A673 (cell line): ENCODE results near the gene SNED1. TPM values are rescaled to one million over a fixed set of nuclear protein-coding genes. Genes with fewer than 3 reads are reported as not detected.

Experiments used
- BruUV-seq: library from RNA; stranded (reverse); fragments of 400-500 nt; replicated peaks from 2 replicates; lab custom pipeline; 2021; lab: Mats Ljungman, UMichigan
- CTCF ChIA-PET: fragments of 300-600 bp; sonication (Branson Sonifier 250); formaldehyde crosslinking; loops from one replicate; lab custom pipeline; 2022; ENCODE audit warnings: antibody characterized with exemption; lab: Charles Lee
- POLR2A ChIA-PET: fragments of 300-600 bp; sonication (Branson Sonifier 250); formaldehyde crosslinking; loops from one replicate; lab custom pipeline; 2022; ENCODE audit warnings: antibody characterized with exemption; ENCODE audit not compliant: low non-redundant PET; lab: Charles Lee
- DNase-seq: peaks from one replicate; pipeline ENCODE4 v3.0.0-alpha.2; 2015; ENCODE audit warnings: low spot score
- H3K27ac ChIP-seq: fragments of 200-600 bp; sonication (generic); 2 replicates; pipeline ENCODE4 v1.5.1; 2016; ENCODE audit warnings: mixed run types, low read depth, mild to moderate bottlenecking, mixed read lengths, antibody characterized with exemption, low read length; ENCODE audit not compliant: poor library complexity, severe bottlenecking
- H3K27me3 ChIP-seq: fragments of 200-600 bp; sonication (generic); replicated peaks from 2 replicates; pipeline ENCODE4 v1.6.1; 2017; ENCODE audit warnings: mixed run types, low read depth, mild to moderate bottlenecking, mixed read lengths, antibody characterized with exemption, low read length; ENCODE audit not compliant: insufficient read depth, poor library complexity
- H3K36me3 ChIP-seq: fragments of 200-600 bp; sonication (generic); 2 replicates; pipeline ENCODE4 v1.6.1; 2016; ENCODE audit warnings: mixed run types, mild to moderate bottlenecking, mixed read lengths, antibody characterized with exemption, low read length; ENCODE audit not compliant: insufficient read depth, poor library complexity, severe bottlenecking
- H3K4me1 ChIP-seq: fragments of 200-600 bp; sonication (generic); 2 replicates; pipeline ENCODE4 v1.6.1; 2017; ENCODE audit warnings: mixed run types, mild to moderate bottlenecking, mixed read lengths, antibody characterized with exemption, low read length; ENCODE audit not compliant: insufficient read depth, poor library complexity, severe bottlenecking
- H3K4me3 ChIP-seq: fragments of 200-600 bp; sonication (generic); 2 replicates; pipeline ENCODE4 v1.5.1; 2016; ENCODE audit warnings: low read depth, mixed run types, mild to moderate bottlenecking, mixed read lengths, low read length; ENCODE audit not compliant: poor library complexity, severe bottlenecking
- H3K9me3 ChIP-seq: fragments of 200-600 bp; sonication (generic); 2 replicates; pipeline ENCODE4 v1.6.1; 2016; ENCODE audit warnings: mixed run types, low read depth, mild to moderate bottlenecking, mixed read lengths, antibody characterized with exemption, low read length; ENCODE audit not compliant: poor library complexity, severe bottlenecking
- EZH2 ChIP-seq: fragments of 200-600 bp; sonication (generic); IDR thresholded peaks from 2 replicates; pipeline ENCODE4 v1.6.1; 2017; ENCODE audit warnings: borderline replicate concordance, low read depth, mild to moderate bottlenecking, mixed read lengths, antibody characterized with exemption, low read length; ENCODE audit not compliant: poor library complexity, severe bottlenecking
- intact Hi-C: fragments of 100-400 bp; cut with micrococcal nuclease; formaldehyde crosslinking; loops from one replicate; pipeline ENCODE4 v1.10.0; 2022; ENCODE audit not compliant: unreplicated experiment
- total RNA-seq: library from RNA; stranded (reverse); gene quantifications from 2 replicates; pipeline ENCODE4 v1.2.3, GENCODE V29; 2021
- TF ChIP-seq, protein P1 (sequence below): fragments of 300-800, 200-600 bp; sonication (generic); conservative IDR thresholded peaks from 2 replicates; pipeline ENCODE4 v1.5.1; 2017; ENCODE audit warnings: low read depth, mild to moderate bottlenecking, antibody characterized with exemption, low read length, moderate library complexity, mixed read lengths

Gene SNED1
- total RNA-seq, 1 experiment from 2014 or later = 3.0 TPM

GRCh38 chr2:241072151-241072550, 73.7 kb downstream of the SNED1 start:
- H3K4me1 ChIP-seq = no peaks in the 10 kb centered on the region
- no peak overlapping the region for H3K4me3 ChIP-seq
- BruUV-seq = no TSS peak
- no peak for TF ChIP-seq EZH2
- TF ChIP-seq, protein P1, sequence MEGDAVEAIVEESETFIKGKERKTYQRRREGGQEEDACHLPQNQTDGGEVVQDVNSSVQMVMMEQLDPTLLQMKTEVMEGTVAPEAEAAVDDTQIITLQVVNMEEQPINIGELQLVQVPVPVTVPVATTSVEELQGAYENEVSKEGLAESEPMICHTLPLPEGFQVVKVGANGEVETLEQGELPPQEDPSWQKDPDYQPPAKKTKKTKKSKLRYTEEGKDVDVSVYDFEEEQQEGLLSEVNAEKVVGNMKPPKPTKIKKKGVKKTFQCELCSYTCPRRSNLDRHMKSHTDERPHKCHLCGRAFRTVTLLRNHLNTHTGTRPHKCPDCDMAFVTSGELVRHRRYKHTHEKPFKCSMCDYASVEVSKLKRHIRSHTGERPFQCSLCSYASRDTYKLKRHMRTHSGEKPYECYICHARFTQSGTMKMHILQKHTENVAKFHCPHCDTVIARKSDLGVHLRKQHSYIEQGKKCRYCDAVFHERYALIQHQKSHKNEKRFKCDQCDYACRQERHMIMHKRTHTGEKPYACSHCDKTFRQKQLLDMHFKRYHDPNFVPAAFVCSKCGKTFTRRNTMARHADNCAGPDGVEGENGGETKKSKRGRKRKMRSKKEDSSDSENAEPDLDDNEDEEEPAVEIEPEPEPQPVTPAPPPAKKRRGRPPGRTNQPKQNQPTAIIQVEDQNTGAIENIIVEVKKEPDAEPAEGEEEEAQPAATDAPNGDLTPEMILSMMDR = no peak
- POLR2A ChIA-PET = no interaction called here
- H3K27ac ChIP-seq = no peak overlapping the region
- no peak for DNase-seq
- H3K27me3 ChIP-seq = no peaks in the 10 kb centered on the region
- H3K9me3 ChIP-seq = no peaks in the 10 kb centered on the region
- H3K36me3 ChIP-seq = no peaks in the 10 kb centered on the region
- intact Hi-C loops = loop anchor here (10.0 kb wide), 1 partner anchor 157 kb away; no protein-coding TSS in a partner anchor
- CTCF ChIA-PET = interaction anchor here (0.5 kb wide), 1 partner anchor 152 kb away, joined by 7 read pairs; no protein-coding TSS in a partner anchor

DNA sequence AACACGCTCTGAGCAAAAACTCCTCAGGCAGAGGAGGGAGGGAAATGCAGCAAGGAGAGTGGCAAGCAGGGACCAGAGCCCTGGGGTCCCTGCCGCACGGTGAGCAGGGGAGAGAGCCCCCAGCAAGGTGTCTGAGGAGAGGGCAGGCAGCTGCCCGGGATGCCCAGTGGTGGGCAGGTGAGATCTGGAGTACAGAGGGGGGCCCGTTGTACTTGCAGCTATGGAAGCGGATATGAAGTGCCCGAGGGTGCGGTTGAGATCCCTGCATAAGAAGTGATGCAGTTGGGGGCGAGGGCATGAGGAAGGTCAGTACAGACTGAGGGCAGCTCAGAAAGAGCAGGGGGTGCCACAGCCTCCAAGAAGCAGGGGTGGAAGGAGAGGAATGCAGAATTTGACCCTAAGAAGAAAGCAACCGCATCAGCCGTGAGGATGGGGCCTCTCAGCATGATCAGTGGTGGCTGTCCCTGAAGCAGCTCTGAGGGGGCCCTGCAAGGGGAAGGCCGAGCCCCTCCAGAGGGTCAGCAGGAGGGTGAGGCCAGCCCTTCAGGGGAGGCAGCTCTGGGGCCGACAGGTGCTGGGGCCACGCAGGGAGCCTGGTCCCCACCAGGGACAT, 74.2 kb downstream of the SNED1 start:
- no TSS peak for BruUV-seq
- CTCF ChIA-PET = interaction anchor here (0.5 kb wide), 1 partner anchor 152 kb away, joined by 7 read pairs; no protein-coding TSS in a partner anchor

DNA sequence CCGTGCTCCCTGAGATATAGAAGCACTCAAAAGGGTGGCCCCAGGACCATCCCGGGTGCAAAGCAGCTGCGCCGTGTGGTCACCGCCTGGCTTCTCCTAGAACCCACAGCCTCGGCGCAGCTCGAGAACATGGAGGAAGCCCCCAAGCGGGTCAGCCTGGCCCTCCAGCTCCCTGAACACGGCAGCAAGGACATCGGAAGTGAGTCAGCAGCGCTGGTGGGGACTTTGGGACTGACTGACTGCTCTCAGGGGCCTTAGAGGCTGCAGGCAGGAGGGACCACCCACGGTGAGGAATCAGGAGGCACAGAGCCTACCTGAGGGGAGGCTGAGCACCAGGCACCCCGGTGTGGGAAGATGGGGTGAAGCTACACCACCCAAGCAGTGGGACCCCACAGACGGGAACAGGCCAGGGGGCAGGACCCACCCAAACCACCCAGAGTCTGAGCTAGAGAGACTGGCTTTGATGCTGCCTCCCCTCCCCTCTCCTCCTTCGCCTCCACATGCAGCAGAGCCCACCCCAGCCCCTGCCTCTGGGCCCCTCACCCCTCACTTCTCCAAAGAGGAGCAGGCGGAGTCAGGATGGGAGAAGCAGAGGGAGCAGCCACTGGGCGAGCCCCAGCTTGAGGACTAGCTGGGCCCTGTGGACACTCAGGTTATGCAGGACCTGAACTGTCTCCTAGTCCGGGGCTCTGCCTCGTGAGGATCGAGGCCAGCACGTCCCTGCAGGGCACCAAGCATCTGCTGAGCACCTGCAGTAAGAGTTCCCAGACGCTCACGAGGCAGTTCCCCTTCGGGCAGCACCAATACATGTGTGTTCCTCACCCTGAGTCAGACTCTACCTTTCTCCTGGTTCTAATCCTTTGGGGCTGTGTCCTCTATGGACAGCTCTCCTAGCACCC, 75.0 kb downstream of the SNED1 start:
- POLR2A ChIA-PET = no interaction called here
- no peaks in the 10 kb centered on the region for H3K27me3 ChIP-seq
- no peak overlapping the region for H3K27ac ChIP-seq
- H3K36me3 ChIP-seq = no peaks in the 10 kb centered on the region
- no TSS peak for BruUV-seq
- H3K4me1 ChIP-seq = no peaks in the 10 kb centered on the region
- no peaks in the 10 kb centered on the region for H3K9me3 ChIP-seq
- TF ChIP-seq, protein P1 = no peak
- TF ChIP-seq EZH2 = no peak
- DNase-seq = no peak
- H3K4me3 ChIP-seq = no peak overlapping the region
- intact Hi-C loops = loop anchor here (10.0 kb wide), 1 partner anchor 159 kb away; no protein-coding TSS in a partner anchor
- CTCF ChIA-PET = no interaction called here

More for the DNA sequence above, 74.2 kb downstream of the SNED1 start:
- no peak for DNase-seq
- Histone ChIP-seq H3K36me3 (no peaks in the 10 kb centered on the region), H3K4me3 (no peak overlapping the region), H3K9me3 (no peaks in the 10 kb centered on the region), H3K4me1 (no peaks in the 10 kb centered on the region), H3K27me3 (no peaks in the 10 kb centered on the region), H3K27ac (no peak overlapping the region)
- TF ChIP-seq, protein P1 = no peak
- intact Hi-C loops = loop anchor here (10.0 kb wide), 1 partner anchor 158 kb away; no protein-coding TSS in a partner anchor
- POLR2A ChIA-PET = no interaction called here
